ENCODE results near the gene TRPC6.

The TRPC6 gene

GRCh38 chr11:101498891-101499290, 84.9 kb downstream of the TRPC6 start:
- DNase-seq = no peak
- Histone ChIP-seq H3K36me3 (replicated peaks) (no peaks in the 10 kb centered on the region), H3K27me3 (replicated peaks) (no peaks in the 10 kb centered on the region), H3K4me3 (ENCODE audit: low read depth, low read length) (no peak overlapping the region), H3K27ac (no peak overlapping the region)
- no peak for TF ChIP-seq CTCF (IDR thresholded peaks at IDR 0.05; ENCODE audit: low read depth, low read length, missing control alignments)
- in situ Hi-C loops (cut with HindIII; ENCODE audit: low pct_ligation_motif_present, low sequenced_read_pairs) = no loop called here

- DNase-seq = peak; percentile 62
- Histone ChIP-seq H3K36me3 (replicated peaks) (no peaks in the 10 kb centered on the region), H3K27me3 (replicated peaks) (no peaks in the 10 kb centered on the region), H3K4me3 (ENCODE audit: low read depth, low read length) (no peak overlapping the region), H3K27ac (no peak overlapping the region)
- in situ Hi-C loops (cut with HindIII; ENCODE audit: low pct_ligation_motif_present, low sequenced_read_pairs) = no loop called here
- TF ChIP-seq CTCF (IDR thresholded peaks at IDR 0.05; ENCODE audit: low read depth, low read length, missing control alignments) = no peak
Measured at GRCh38 chr11:101497291-101497690, 86.5 kb downstream of the TRPC6 start.

- no peak for TF ChIP-seq CTCF (IDR thresholded peaks at IDR 0.05; ENCODE audit: low read depth, low read length, missing control alignments)
- DNase-seq = peak; percentile 44
- Histone ChIP-seq H3K36me3 (replicated peaks) (no peaks in the 10 kb centered on the region), H3K4me3 (ENCODE audit: low read depth, low read length) (no peak overlapping the region), H3K27ac (no peak overlapping the region), H3K27me3 (replicated peaks) (no peaks in the 10 kb centered on the region)
- in situ Hi-C loops (cut with HindIII; ENCODE audit: low pct_ligation_motif_present, low sequenced_read_pairs) = no loop called here
Measured at GRCh38 chr11:101487775-101488174, 96.0 kb downstream of the TRPC6 start.

- no peak overlapping the region for H3K4me3 ChIP-seq (ENCODE audit: low read depth, low read length)
- no peak for DNase-seq
- no peaks in the 10 kb centered on the region for H3K27me3 ChIP-seq (replicated peaks)
- no peaks in the 10 kb centered on the region for H3K36me3 ChIP-seq (replicated peaks)
- no peak overlapping the region for H3K27ac ChIP-seq
- in situ Hi-C loops (cut with HindIII; ENCODE audit: low pct_ligation_motif_present, low sequenced_read_pairs) = no loop called here
- no peak for TF ChIP-seq CTCF (IDR thresholded peaks at IDR 0.05; ENCODE audit: low read depth, low read length, missing control alignments)
Measured at GRCh38 chr11:101482556-101483124, 101.2 kb downstream of the TRPC6 start.

GRCh38 chr11:101478587-101479369, 105.0 kb downstream of the TRPC6 start:
- in situ Hi-C loops (cut with HindIII; ENCODE audit: low pct_ligation_motif_present, low sequenced_read_pairs) = no loop called here
- Histone ChIP-seq H3K4me3 (ENCODE audit: low read depth, low read length) (no peak overlapping the region), H3K27me3 (replicated peaks) (no peaks in the 10 kb centered on the region), H3K27ac (no peak overlapping the region), H3K36me3 (replicated peaks) (no peaks in the 10 kb centered on the region)
- no peak for TF ChIP-seq CTCF (IDR thresholded peaks at IDR 0.05; ENCODE audit: low read depth, low read length, missing control alignments)
- DNase-seq = no peak
